ENCODE results near the gene MMP24OS.
"Not testable (repeated sequence)": the region's sequence is repeated elsewhere in the genome, so short reads cannot be mapped to it uniquely, and the experiment has no call there.

MMP24OS gene

DNA sequence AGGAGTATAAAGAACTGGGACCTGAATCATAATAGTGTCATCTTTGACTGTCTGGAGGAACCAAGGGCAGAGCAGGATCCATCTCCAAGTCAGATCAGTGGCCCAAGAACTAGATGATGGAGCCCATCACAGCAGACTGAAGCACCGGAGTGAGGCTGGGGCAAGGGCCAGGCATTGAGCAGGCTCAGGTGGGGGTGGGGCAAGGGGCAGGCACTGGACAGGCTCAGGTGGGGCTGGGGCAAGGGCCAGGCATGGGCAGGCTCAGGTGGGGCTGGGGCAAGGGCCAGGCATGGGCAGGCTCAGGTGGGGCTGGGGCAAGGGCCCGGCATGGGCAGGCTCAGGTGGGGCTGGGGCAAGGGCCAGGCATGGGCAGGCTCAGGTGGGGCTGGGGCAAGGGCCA lies 25.3 kb downstream of the MMP24OS start:
- in situ Hi-C loops (cut with MboI; ENCODE audit: low sequenced_read_pairs): not testable (repeated sequence)

DNA sequence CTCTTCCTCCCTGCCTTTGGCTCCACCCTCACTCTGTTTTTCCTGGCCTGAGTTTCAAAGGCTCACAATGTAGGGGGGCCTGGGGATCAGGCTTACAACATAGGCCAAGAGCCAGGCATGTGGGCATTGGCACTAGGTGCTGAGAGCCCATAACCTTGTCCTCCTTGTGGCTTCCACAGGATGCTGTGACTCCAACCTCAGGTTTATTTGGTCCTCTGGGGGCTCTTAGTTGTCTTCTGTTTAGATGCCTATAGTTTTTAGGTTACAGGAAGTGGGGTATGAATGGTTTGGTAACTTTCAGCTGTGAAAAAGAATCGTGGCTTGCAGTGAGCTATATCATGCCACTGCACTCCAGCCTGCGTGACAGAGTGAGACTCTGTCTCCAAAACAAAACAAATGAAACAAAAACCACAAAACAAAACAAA lies 25.9 kb downstream of the MMP24OS start:
- in situ Hi-C loops (cut with MboI; ENCODE audit: low sequenced_read_pairs): no loop called here

- in situ Hi-C loops (cut with MboI; ENCODE audit: low sequenced_read_pairs): no loop called here
These were observed 26.3 kb downstream of the MMP24OS start for GRCh38 chr20:35251613-35251940.

DNA sequence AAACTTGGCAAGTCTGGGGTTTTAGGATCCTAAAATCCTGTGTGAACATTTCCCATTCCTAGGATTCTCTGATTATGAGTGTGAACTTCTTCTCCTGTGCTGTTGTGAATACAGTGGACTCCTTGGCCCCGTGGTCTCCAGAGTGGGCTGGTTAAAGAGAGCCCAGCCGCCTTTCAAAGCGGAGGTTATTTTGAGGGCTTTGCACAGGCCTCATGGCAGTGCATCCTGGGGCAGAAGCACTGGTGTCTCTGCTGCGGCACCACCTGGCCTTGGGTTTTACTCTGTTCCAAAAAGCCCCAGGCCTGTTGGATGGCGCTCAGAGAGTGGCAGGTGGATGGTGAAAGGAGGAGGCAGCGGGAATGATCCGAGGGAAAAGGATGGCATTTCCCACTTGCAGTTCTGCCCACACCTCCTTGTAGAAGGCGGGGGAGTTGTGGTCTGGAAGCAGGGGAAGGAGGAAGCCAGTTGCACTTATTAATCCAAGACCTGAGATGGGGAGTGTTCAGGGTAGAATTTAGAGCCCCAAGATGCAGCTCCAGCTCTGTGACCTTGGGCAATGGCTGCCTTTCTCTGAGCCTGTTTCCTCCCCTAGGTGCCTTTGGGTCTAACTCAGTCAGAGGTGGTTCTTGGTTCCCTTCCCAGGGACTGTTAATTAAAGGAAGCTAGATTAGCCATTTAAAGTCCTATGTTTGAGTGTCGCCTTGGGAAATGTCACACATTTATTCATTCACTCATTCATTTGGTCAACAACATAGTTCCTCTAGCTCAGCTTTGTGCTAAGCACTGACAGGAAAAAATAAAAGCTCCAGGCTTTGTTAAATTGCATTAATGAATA lies 29.1 kb downstream of the MMP24OS start:
- in situ Hi-C loops (cut with MboI; ENCODE audit: low sequenced_read_pairs): no loop called here

DNA sequence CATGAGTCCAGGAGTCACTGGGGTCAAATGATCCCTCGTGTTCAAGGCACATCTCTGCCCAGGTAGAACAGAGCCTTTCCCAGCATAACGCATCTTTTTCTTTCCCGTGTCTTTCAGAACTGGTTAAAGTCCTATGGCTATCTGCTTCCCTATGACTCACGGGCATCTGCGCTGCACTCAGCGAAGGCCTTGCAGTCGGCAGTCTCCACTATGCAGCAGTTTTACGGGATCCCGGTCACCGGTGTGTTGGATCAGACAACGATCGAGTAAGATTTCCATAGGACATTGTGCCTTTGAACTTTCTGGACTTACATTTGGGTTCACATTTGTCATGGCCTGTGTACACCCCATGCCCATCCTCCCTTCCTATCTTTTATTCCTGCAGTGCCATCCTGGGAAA lies 31.2 kb downstream of the MMP24OS start:
- in situ Hi-C loops (cut with MboI; ENCODE audit: low sequenced_read_pairs): no loop called here

DNA sequence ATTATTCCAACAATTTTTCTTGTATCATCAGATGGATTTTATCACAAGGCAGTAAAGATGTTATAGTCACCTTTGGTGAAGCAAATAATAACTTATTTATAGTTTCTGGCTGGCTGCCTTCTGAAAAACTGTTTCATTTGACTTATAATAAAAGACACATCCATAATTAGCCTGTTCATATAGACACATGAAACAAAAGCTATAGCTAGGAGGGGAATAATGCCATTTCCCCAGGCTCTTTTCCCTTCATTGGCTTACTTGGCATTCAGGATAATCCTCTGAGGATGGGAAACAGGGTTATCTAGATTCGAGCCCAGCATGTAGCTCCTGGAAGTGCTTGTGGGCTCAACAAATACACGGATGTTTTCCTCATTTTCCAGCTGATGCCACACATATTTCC lies 33.9 kb downstream of the MMP24OS start:
- in situ Hi-C loops (cut with MboI; ENCODE audit: low sequenced_read_pairs): no loop called here

DNA sequence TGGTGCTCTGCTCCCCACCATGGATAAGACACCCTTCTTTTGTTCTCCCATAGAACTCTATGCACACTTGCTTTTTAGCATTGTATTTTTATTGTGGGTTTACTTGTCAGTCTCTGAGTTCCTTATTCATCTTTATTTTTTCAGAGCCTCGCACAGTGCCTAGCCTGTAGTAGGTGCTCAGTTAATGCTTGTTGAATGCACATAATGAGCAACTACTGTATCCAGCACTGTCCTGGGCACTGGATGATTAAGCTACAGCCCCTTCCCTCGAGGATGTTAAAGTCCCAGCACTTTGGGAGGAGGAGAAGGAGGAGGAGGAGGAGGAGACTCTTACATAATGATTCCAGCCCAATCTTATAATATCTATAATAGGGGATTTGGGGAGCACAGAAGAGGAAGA lies 34.6 kb downstream of the MMP24OS start:
- in situ Hi-C loops (cut with MboI; ENCODE audit: low sequenced_read_pairs): no loop called here

- in situ Hi-C loops (cut with MboI; ENCODE audit: low sequenced_read_pairs): no loop called here
These were observed 37.1 kb downstream of the MMP24OS start for GRCh38 chr20:35240811-35241293.

- in situ Hi-C loops (cut with MboI; ENCODE audit: low sequenced_read_pairs): no loop called here
These were observed 37.7 kb downstream of the MMP24OS start for GRCh38 chr20:35240083-35240810.

DNA sequence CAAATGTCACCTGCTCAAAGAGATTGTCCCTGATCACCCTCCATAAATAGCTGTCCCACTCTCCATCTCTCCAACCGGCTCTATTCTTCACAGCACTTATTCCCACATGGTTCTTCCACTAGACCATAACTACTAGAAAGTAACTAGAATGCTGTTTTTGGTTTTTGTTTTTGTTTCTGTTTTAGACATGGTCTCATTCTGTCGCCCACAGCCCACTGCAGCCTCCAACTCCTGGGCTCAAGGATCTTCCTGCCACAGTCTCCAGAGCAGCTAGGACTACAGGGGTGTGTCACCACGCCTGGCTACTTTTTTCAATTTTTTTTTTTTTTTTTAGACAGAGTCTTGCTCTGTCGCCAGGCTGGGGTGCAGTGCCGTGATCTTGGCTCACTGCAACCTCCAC lies 39.2 kb downstream of the MMP24OS start:
- in situ Hi-C loops (cut with MboI; ENCODE audit: low sequenced_read_pairs): no loop called here

- in situ Hi-C loops (cut with MboI; ENCODE audit: low sequenced_read_pairs): no loop called here
These were observed 39.8 kb downstream of the MMP24OS start for GRCh38 chr20:35238170-35238569.

DNA sequence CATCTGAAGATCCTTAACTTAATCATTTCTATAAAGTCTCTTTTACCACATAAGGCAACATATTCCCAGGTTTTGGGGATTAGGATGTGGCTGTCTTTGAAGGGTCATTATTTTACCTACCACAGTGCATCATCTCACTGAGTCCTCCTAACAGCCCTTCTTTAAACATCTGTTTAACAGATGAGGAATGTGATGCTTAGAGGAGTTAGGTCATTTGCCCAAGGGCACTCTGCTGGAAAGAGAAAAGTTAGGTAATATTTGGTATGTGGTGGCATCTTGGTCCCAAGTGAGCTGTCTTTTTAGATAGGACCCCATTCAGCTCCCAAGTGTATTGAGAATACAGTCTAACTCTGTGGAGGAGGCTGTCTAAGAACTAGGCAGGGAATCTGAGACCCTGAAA lies 40.4 kb downstream of the MMP24OS start:
- in situ Hi-C loops (cut with MboI; ENCODE audit: low sequenced_read_pairs): no loop called here

GRCh38 chr20:35235881-35236280 lies 42.0 kb downstream of the MMP24OS start:
- in situ Hi-C loops (cut with MboI; ENCODE audit: low sequenced_read_pairs): no loop called here

- in situ Hi-C loops (cut with MboI; ENCODE audit: low sequenced_read_pairs): no loop called here
These were observed 45.3 kb downstream of the MMP24OS start for GRCh38 chr20:35232575-35232974.

DNA sequence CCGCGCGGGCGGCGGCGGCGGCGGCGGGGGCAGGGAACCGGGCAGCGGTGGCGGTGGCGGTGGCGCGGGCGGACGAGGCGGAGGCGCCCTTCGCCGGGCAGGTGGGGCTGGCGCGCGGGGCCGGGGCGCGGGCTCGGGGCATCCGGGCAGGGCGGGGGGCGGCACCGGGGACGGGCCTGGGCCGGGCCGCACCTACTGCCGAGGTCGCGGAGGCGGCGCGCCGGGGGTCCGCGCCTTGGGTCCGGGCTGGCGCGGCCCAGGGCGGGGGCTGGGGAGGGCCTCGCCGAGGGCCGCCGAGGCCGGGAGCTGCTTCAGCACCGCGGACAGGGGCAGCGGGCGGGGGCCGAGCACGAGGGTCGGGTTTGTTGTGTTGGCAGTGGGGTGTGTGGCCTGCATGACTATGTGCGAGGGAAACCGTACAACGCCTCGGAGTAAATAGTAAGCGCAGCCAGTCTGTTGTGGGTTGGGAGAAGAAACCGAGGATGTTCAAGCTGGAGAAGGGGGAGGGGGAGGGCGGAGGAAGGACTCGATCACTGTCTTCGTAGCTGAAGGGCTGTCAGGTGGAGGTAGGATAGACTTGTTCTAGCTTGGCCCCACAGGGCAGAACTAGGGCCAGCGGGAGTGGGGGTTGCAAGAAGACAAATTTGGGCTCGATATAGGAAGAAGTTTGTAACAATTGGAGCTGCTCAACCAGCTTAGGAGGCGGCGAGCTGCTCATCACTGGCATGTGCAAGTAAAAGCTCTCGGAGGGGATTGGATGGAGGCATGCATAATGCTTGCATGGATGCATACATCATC lies 50.8 kb downstream of the MMP24OS start:
- in situ Hi-C loops (cut with MboI; ENCODE audit: low sequenced_read_pairs): no loop called here
